ENCODE data around the gene TPR.

The TPR gene

GRCh38 chr1:186292875-186293274 is 82.2 kb downstream of the TPR start:
- H2AFZ ChIP-seq (ENCODE audit: low read length): no peak overlapping the region
- H3K9ac ChIP-seq (ENCODE audit: low read depth, low read length, poor library complexity): no peak overlapping the region
- no peak overlapping the region for H2AK5ac ChIP-seq (ENCODE audit: low read depth, low read length)
- no peaks in the 10 kb centered on the region for H3K36me3 ChIP-seq (replicated peaks in 1 of 2; ENCODE audit: control insufficient read depth in 2 of 2, insufficient read depth in 2 of 2, low read length in 2 of 2)
- no peak overlapping the region for H3K14ac ChIP-seq (ENCODE audit: low read length)
- H2BK12ac ChIP-seq (ENCODE audit: low read length): no peak overlapping the region
- no peaks in the 10 kb centered on the region for H3K4me1 ChIP-seq (ENCODE audit: control insufficient read depth in 2 of 2, insufficient read depth in 1 of 2, low read depth in 1 of 2, low read length in 2 of 2)
- no peak overlapping the region for H3K4ac ChIP-seq (ENCODE audit: low read length)
- no peak overlapping the region for H4K8ac ChIP-seq (ENCODE audit: low read depth, low read length)
- no peak overlapping the region for H3K4me2 ChIP-seq (ENCODE audit: insufficient read depth, low read length, poor library complexity, severe bottlenecking)
- no CpG with 5 or more reads among the region's 1 CpG for WGBS, 2 donors (ENCODE audit: extremely low coverage in 2 of 2, insufficient read length in 2 of 2, insufficient replicate concordance in 1 of 2)
- H3K27me3 ChIP-seq (ENCODE audit: control insufficient read depth in 3 of 3, insufficient read depth in 3 of 3, low read depth in 1 of 3, low read length in 3 of 3): no peaks in the 10 kb centered on the region
- H3K4me3 ChIP-seq (ENCODE audit: low read length in 2 of 2): no peak overlapping the region
- DNase-seq (ENCODE audit: low spot score): no peak
- H3K23ac ChIP-seq (ENCODE audit: low read depth, low read length, poor library complexity): no peak overlapping the region
- no peak overlapping the region for H2BK120ac ChIP-seq (ENCODE audit: low read depth, low read length)
- no peak overlapping the region for H3K18ac ChIP-seq (ENCODE audit: low read length)
- H4K91ac ChIP-seq (ENCODE audit: low read depth, low read length, poor library complexity): no peak overlapping the region
- H2BK15ac ChIP-seq (ENCODE audit: low read length): no peak overlapping the region
- no peaks in the 10 kb centered on the region for H3K9me3 ChIP-seq (replicated peaks in 1 of 2; ENCODE audit: control insufficient read depth in 2 of 2, insufficient read depth in 1 of 2, low read depth in 1 of 2, low read length in 2 of 2)
- no peak overlapping the region for H2BK5ac ChIP-seq (ENCODE audit: low read length)
- H3K27ac ChIP-seq (replicated peaks; ENCODE audit: low read length): no peak overlapping the region
- no peaks in the 10 kb centered on the region for H3K79me1 ChIP-seq (ENCODE audit: low read depth, low read length)

- Histone ChIP-seq H2BK120ac (ENCODE audit: low read depth, low read length) (no peak overlapping the region), H3K9me3 (replicated peaks in 1 of 2; ENCODE audit: control insufficient read depth in 2 of 2, insufficient read depth in 1 of 2, low read depth in 1 of 2, low read length in 2 of 2) (no peaks in the 10 kb centered on the region), H3K23ac (ENCODE audit: low read depth, low read length, poor library complexity) (no peak overlapping the region), H2AK5ac (ENCODE audit: low read depth, low read length) (no peak overlapping the region), H4K8ac (ENCODE audit: low read depth, low read length) (no peak overlapping the region), H3K9ac (ENCODE audit: low read depth, low read length, poor library complexity) (no peak overlapping the region), H2BK15ac (ENCODE audit: low read length) (no peak overlapping the region), H3K4me3 (ENCODE audit: low read length in 2 of 2) (no peak overlapping the region), H4K91ac (ENCODE audit: low read depth, low read length, poor library complexity) (no peak overlapping the region), H3K79me1 (ENCODE audit: low read depth, low read length) (no peaks in the 10 kb centered on the region), H2BK12ac (ENCODE audit: low read length) (no peak overlapping the region), H3K36me3 (replicated peaks in 1 of 2; ENCODE audit: control insufficient read depth in 2 of 2, insufficient read depth in 2 of 2, low read length in 2 of 2) (no peaks in the 10 kb centered on the region), H3K27me3 (ENCODE audit: control insufficient read depth in 3 of 3, insufficient read depth in 3 of 3, low read depth in 1 of 3, low read length in 3 of 3) (no peaks in the 10 kb centered on the region), H3K4me1 (ENCODE audit: control insufficient read depth in 2 of 2, insufficient read depth in 1 of 2, low read depth in 1 of 2, low read length in 2 of 2) (no peaks in the 10 kb centered on the region), H3K14ac (ENCODE audit: low read length) (no peak overlapping the region), H3K4ac (ENCODE audit: low read length) (no peak overlapping the region), H3K4me2 (ENCODE audit: insufficient read depth, low read length, poor library complexity, severe bottlenecking) (no peak overlapping the region), H2BK5ac (ENCODE audit: low read length) (no peak overlapping the region), H3K18ac (ENCODE audit: low read length) (no peak overlapping the region), H2AFZ (ENCODE audit: low read length) (no peak overlapping the region), H3K27ac (replicated peaks; ENCODE audit: low read length) (no peak overlapping the region)
- no peak for DNase-seq (ENCODE audit: low spot score)
- no CpG with 5 or more reads among the region's 2 CpGs for WGBS, 2 donors (ENCODE audit: extremely low coverage in 2 of 2, insufficient read length in 2 of 2, insufficient replicate concordance in 1 of 2)
Measured at GRCh38 chr1:186291271-186291670, 83.8 kb downstream of the TPR start.

- H2AK5ac ChIP-seq (ENCODE audit: low read depth, low read length): no peak overlapping the region
- H3K4ac ChIP-seq (ENCODE audit: low read length): no peak overlapping the region
- no peak overlapping the region for H2AFZ ChIP-seq (ENCODE audit: low read length)
- H2BK15ac ChIP-seq (ENCODE audit: low read length): no peak overlapping the region
- no peaks in the 10 kb centered on the region for H3K27me3 ChIP-seq (ENCODE audit: control insufficient read depth in 3 of 3, insufficient read depth in 3 of 3, low read depth in 1 of 3, low read length in 3 of 3)
- H3K27ac ChIP-seq (replicated peaks; ENCODE audit: low read length): no peak overlapping the region
- no peak for DNase-seq (ENCODE audit: low spot score)
- H3K4me1 ChIP-seq (ENCODE audit: control insufficient read depth in 2 of 2, insufficient read depth in 1 of 2, low read depth in 1 of 2, low read length in 2 of 2): no peaks in the 10 kb centered on the region
- H3K18ac ChIP-seq (ENCODE audit: low read length): no peak overlapping the region
- H3K4me2 ChIP-seq (ENCODE audit: insufficient read depth, low read length, poor library complexity, severe bottlenecking): no peak overlapping the region
- no peak overlapping the region for H4K91ac ChIP-seq (ENCODE audit: low read depth, low read length, poor library complexity)
- H3K36me3 ChIP-seq (replicated peaks in 1 of 2; ENCODE audit: control insufficient read depth in 2 of 2, insufficient read depth in 2 of 2, low read length in 2 of 2): no peaks in the 10 kb centered on the region
- no CpG with 5 or more reads among the region's 4 CpGs for WGBS, 2 donors (ENCODE audit: extremely low coverage in 2 of 2, insufficient read length in 2 of 2, insufficient replicate concordance in 1 of 2)
- H2BK5ac ChIP-seq (ENCODE audit: low read length): no peak overlapping the region
- H3K79me1 ChIP-seq (ENCODE audit: low read depth, low read length): no peaks in the 10 kb centered on the region
- no peak overlapping the region for H2BK12ac ChIP-seq (ENCODE audit: low read length)
- no peak overlapping the region for H2BK120ac ChIP-seq (ENCODE audit: low read depth, low read length)
- H3K9ac ChIP-seq (ENCODE audit: low read depth, low read length, poor library complexity): no peak overlapping the region
- no peak overlapping the region for H3K4me3 ChIP-seq (ENCODE audit: low read length in 2 of 2)
- no peak overlapping the region for H4K8ac ChIP-seq (ENCODE audit: low read depth, low read length)
- H3K9me3 ChIP-seq (replicated peaks in 1 of 2; ENCODE audit: control insufficient read depth in 2 of 2, insufficient read depth in 1 of 2, low read depth in 1 of 2, low read length in 2 of 2): no peaks in the 10 kb centered on the region
- H3K23ac ChIP-seq (ENCODE audit: low read depth, low read length, poor library complexity): no peak overlapping the region
- no peak overlapping the region for H3K14ac ChIP-seq (ENCODE audit: low read length)
Measured at GRCh38 chr1:186289943-186290545, 85.0 kb downstream of the TPR start.

GRCh38 chr1:186286615-186287315 is 88.3 kb downstream of the TPR start:
- H3K9ac ChIP-seq (ENCODE audit: low read depth, low read length, poor library complexity): no peak overlapping the region
- no peak overlapping the region for H3K14ac ChIP-seq (ENCODE audit: low read length)
- H3K36me3 ChIP-seq (replicated peaks in 1 of 2; ENCODE audit: control insufficient read depth in 2 of 2, insufficient read depth in 2 of 2, low read length in 2 of 2): no peaks in the 10 kb centered on the region
- H4K8ac ChIP-seq (ENCODE audit: low read depth, low read length): no peak overlapping the region
- no peak overlapping the region for H2BK120ac ChIP-seq (ENCODE audit: low read depth, low read length)
- DNase-seq (ENCODE audit: low spot score): no peak
- no peak overlapping the region for H3K4me2 ChIP-seq (ENCODE audit: insufficient read depth, low read length, poor library complexity, severe bottlenecking)
- H2AK5ac ChIP-seq (ENCODE audit: low read depth, low read length): no peak overlapping the region
- H3K27me3 ChIP-seq (ENCODE audit: control insufficient read depth in 3 of 3, insufficient read depth in 3 of 3, low read depth in 1 of 3, low read length in 3 of 3): no peaks in the 10 kb centered on the region
- H2BK12ac ChIP-seq (ENCODE audit: low read length): no peak overlapping the region
- no peak overlapping the region for H3K4me3 ChIP-seq (ENCODE audit: low read length in 2 of 2)
- H2AFZ ChIP-seq (ENCODE audit: low read length): no peak overlapping the region
- no peak overlapping the region for H4K91ac ChIP-seq (ENCODE audit: low read depth, low read length, poor library complexity)
- peaks cover 0 to 5% of the 10 kb centered on the region in 2 donors for H3K4me1 ChIP-seq (ENCODE audit: control insufficient read depth in 2 of 2, insufficient read depth in 1 of 2, low read depth in 1 of 2, low read length in 2 of 2)
- no peak overlapping the region for H3K4ac ChIP-seq (ENCODE audit: low read length)
- no peak overlapping the region for H2BK5ac ChIP-seq (ENCODE audit: low read length)
- no peaks in the 10 kb centered on the region for H3K79me1 ChIP-seq (ENCODE audit: low read depth, low read length)
- WGBS, 2 donors (ENCODE audit: extremely low coverage in 2 of 2, insufficient read length in 2 of 2, insufficient replicate concordance in 1 of 2): no CpG with 5 or more reads among the region's 7 CpGs
- no peaks in the 10 kb centered on the region for H3K9me3 ChIP-seq (replicated peaks in 1 of 2; ENCODE audit: control insufficient read depth in 2 of 2, insufficient read depth in 1 of 2, low read depth in 1 of 2, low read length in 2 of 2)
- no peak overlapping the region for H3K23ac ChIP-seq (ENCODE audit: low read depth, low read length, poor library complexity)
- no peak overlapping the region for H3K18ac ChIP-seq (ENCODE audit: low read length)
- H2BK15ac ChIP-seq (ENCODE audit: low read length): no peak overlapping the region
- no peak overlapping the region for H3K27ac ChIP-seq (replicated peaks; ENCODE audit: low read length)

Data from neuronal stem cell (in vitro differentiated cells).